ENCODE results near the gene RWDD2A.

The RWDD2A gene

GRCh38 chr6:83198486-83199172 lies 5.5 kb downstream of the RWDD2A start:
- in situ Hi-C loops (cut with HindIII; ENCODE audit: low sequenced_read_pairs) = no loop called here

GRCh38 chr6:83199173-83199862 lies 6.2 kb downstream of the RWDD2A start:
- in situ Hi-C loops (cut with HindIII; ENCODE audit: low sequenced_read_pairs) = no loop called here

GRCh38 chr6:83199863-83200225 lies 6.7 kb downstream of the RWDD2A start:
- in situ Hi-C loops (cut with HindIII; ENCODE audit: low sequenced_read_pairs) = no loop called here

GRCh38 chr6:83202031-83202430 lies 8.9 kb downstream of the RWDD2A start:
- in situ Hi-C loops (cut with HindIII; ENCODE audit: low sequenced_read_pairs) = no loop called here

- in situ Hi-C loops (cut with HindIII; ENCODE audit: low sequenced_read_pairs) = no loop called here
Measured at GRCh38 chr6:83215131-83216047, 22.2 kb downstream of the RWDD2A start.

GRCh38 chr6:83216806-83217205 lies 23.6 kb downstream of the RWDD2A start:
- in situ Hi-C loops (cut with HindIII; ENCODE audit: low sequenced_read_pairs) = no loop called here

GRCh38 chr6:83218646-83219045 lies 25.5 kb downstream of the RWDD2A start:
- in situ Hi-C loops (cut with HindIII; ENCODE audit: low sequenced_read_pairs) = no loop called here

- in situ Hi-C loops (cut with HindIII; ENCODE audit: low sequenced_read_pairs) = loop anchor here (5.0 kb wide), 1 partner anchor 292 kb away; the partner anchor contains the start of gene PRSS35
Measured at GRCh38 chr6:83220121-83220520, 27.0 kb downstream of the RWDD2A start.

GRCh38 chr6:83221276-83221675 lies 28.1 kb downstream of the RWDD2A start:
- in situ Hi-C loops (cut with HindIII; ENCODE audit: low sequenced_read_pairs) = loop anchor here (5.0 kb wide), 1 partner anchor 291 kb away; the partner anchor contains the start of gene PRSS35

- in situ Hi-C loops (cut with HindIII; ENCODE audit: low sequenced_read_pairs) = loop anchor here (5.0 kb wide), 1 partner anchor 290 kb away; the partner anchor contains the start of gene PRSS35
Measured at GRCh38 chr6:83221889-83222479, 28.8 kb downstream of the RWDD2A start.

GRCh38 chr6:83226517-83226916 lies 33.4 kb downstream of the RWDD2A start:
- in situ Hi-C loops (cut with HindIII; ENCODE audit: low sequenced_read_pairs) = no loop called here

GRCh38 chr6:83231146-83231545 lies 38.0 kb downstream of the RWDD2A start:
- in situ Hi-C loops (cut with HindIII; ENCODE audit: low sequenced_read_pairs) = no loop called here

- in situ Hi-C loops (cut with HindIII; ENCODE audit: low sequenced_read_pairs) = no loop called here
Measured at GRCh38 chr6:83247471-83247870, 54.3 kb downstream of the RWDD2A start.
